Islet precursor cell (in vitro differentiated cells): ENCODE data around the gene PLEKHN1.
"Not testable (repeated sequence)": the region's sequence is repeated elsewhere in the genome, so short reads cannot be mapped to it uniquely, and the experiment has no call there.

ENCODE experiments used
- DNase-seq: peaks from one replicate; pipeline ENCODE4 v3.0.0-alpha.2; 2018

The PLEKHN1 gene

DNA sequence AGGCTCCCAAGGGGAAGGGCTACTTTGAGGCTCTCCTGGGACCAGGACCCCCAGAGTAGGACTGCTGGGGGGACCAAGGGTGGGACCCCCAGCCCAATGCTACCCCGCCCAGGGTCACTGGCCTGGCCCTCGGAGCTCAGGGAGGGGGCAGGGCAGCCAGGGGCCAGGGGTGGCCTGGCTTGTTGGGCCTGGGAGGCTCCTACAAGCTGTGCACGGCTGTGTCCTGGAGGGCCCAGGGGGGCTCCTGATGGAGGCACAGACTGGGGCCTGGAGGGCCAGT, 31.4 kb downstream of the PLEKHN1 start:
- DNase-seq: no peak

DNA sequence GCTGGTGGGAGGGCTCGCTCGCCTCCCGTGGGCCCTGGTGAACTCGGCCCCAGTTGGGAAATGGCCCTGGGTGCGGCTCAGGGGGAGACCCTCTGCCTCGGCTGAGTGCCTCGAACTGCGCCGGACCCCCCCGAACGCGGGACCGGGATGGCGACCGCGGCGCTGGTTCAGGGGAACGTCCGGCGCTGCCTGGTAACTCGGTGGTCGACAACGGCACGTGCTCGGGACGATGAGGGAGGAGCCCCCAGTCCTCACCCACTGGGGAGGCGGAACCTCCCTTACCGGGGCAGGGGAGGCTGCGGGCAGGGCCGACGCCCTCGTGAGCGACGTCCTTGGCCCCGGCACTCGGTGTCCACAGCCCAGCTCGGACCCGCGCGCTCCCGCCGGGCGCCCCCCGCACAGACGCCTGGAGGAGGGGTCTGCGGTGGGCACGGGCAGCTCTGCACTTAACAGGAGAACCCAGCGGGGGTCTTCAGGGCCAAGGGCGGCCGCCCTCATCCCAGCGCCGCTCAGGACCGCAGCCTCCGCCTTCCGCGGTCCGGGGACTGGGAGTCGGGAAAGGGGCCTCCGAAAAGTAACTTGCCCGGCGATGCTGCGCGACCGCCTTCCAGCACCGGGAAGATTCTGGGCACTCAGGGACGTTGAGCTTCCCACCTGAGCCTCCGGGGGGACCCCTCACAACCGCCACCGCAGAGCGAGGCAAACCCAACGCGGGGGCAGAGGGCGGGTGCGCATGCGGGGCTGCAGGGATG, 31.9 kb downstream of the PLEKHN1 start:
- peak; percentile 64 for DNase-seq

- no peak for DNase-seq
These were observed 32.4 kb downstream of the PLEKHN1 start for GRCh38 chr1:998745-998994.

- DNase-seq: peak; percentile 72
These were observed 32.9 kb downstream of the PLEKHN1 start for GRCh38 chr1:998995-999724.

DNA sequence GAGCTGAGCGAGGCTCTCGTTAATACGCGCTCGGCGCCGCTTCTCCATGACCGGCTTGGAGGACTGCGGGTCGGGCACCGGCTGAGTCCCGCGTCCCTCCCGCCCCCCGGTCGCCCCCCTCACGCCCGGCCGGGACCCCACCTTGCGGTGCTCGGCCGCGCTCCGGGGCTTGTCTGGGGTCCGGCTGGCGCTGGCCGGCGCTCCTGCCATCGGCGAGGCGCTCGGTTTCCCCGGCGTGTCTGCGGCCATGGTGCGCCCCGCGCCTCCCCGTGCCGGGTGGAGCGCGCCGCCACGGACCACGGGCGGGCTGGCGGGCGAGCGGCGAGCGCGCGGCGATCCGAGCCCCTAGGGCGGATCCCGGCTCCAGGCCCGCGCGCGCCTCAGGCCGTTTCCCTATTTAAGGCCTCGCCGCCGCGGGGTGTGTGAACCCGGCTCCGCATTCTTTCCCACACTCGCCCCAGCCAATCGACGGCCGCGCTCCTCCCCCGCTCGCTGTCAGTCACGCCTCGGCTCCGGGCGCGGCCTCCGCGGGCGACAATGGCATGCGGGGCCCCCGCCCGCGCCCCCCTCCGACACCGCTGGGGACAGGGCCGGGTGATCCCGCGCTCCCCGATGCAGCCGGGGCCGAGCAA, 33.6 kb downstream of the PLEKHN1 start, which contains the start of gene HES4:
HES4 (minus strand) TSS at position 373 of the 632 bp plus-strand sequence; CDS start at position 249, 124 bp downstream.
- DNase-seq: peak; percentile 95

DNA sequence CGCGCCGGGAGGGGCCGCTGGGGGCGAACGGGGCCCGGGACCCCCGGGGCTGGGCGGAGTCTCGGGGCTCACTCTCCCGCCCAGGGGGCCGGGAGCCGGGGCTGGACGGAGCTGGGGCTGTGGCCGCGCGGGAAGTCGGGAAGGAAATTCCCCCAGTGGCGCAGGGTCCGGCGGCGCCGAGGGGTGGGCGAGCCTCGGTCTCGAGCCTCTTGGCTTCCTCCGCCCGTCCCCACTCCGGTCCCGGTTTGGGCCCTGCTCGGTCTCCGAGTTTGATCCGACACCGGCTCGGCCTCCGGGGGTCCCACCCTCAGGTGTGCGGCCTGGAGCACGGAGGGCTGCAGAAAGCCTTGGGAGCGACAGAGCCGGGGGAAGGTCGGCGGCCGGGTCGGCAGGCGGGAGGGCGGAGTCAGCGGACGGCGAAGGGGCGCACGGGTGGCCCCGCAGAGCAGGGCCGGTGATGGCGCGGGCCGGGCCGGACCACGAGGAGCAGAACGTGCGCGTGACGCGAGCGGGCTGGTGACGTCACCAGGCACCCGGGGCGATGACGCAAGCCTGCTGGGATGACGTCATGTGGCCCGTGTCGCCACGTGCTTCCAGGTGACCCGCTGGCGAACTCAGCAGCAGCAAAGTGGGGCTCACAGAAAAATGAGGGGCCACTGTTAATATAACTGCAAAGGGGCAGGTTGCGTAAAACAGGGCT, 34.2 kb downstream of the PLEKHN1 start:
- peak; percentile 83 for DNase-seq

DNA sequence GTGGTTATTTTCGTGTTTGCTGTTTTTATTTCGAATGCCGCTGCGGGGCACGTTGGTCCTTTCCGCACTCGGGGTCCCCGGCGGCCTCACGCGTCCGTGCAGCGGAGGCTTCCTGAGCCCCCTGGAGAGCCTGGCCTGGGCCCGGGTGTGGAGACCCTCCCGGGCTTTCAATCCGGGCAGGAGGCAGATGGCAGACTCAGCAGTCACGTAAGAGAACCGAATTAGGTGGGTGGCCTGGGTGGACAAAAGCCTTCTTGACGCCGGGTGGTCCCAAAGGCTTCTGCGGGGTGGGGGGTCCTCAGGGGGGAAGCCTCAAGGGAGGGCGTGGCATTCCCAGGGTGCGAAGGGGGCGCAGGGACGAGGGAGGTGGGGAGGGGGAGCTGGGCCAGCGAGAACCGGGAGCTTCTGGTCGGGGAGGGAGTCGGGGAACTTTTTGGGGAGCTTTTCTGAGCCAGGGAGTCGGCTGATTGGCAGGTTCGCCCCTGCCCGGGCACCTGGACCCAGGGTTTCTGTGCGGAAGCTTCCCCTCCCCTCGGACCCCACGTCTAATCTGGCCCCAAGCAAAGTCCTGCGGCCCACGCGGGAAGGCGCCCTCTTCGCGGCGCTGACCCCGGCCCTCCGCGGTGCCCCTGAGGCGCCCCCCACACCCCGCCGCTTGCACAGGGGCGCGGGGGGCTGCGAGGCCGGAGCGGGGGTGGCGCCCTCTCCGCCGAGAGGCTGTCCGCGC, 34.9 kb downstream of the PLEKHN1 start:
- DNase-seq: peak; percentile 54

DNA sequence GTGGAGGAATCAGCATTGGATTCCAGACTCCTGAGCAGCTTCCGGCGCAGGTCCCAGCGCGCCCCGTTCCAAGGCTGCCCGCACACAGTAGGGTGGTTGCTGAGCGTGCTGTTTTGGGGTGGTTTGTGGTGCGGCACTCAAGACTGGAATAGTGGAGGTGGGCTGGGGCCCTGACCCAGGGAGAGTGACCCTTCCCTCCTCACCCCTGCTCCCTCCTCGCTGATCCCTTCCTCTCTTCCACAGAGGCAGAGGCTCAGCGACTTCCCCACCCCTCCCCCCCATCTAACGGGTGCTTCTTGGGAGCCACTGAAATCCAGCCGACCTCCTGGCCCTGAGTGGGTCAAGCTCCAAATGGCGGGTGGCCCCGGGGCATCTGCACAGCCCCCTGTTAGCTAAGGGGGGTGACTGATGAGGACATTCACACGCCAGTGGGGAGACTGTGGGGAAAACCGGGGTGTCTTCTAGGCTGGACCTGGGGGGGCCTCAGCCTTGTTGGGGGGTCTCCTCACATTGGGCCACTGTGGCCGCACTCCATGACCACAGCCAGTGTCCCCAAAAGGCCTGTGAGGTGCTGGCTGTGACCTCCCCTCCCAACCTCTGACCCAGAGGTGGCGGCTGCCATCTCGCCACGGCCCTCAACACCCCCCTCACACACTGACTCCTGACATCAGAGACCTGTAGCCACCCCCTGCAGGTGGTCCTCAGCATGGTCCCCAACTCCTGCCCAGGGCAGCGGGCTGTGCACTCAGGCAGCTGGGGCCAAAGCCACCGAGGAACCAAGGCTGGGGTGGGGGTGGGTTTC, 37.5 kb downstream of the PLEKHN1 start:
- no peak for DNase-seq

DNA sequence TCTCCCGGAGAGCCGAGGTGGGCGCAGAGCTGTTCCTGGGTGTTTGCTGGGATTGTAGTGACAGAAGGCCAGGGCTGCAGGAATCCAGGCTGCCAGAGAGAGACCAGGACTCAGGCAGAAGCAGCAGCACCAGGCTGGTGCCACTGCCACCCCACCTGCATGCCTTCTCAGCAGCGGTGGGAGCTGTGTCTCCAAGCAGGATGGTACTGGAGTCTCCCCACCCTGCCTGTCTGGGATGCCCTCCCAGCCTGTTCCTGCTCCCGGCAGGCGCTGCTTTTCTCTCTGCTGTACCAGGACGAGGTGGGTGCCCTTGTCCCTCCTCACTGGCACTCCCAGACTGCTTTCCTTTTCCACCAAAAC, 38.1 kb downstream of the PLEKHN1 start:
- DNase-seq: peak; percentile 48

GRCh38 chr1:1004780-1005697, 38.8 kb downstream of the PLEKHN1 start:
- peak; percentile 78 for DNase-seq

DNA sequence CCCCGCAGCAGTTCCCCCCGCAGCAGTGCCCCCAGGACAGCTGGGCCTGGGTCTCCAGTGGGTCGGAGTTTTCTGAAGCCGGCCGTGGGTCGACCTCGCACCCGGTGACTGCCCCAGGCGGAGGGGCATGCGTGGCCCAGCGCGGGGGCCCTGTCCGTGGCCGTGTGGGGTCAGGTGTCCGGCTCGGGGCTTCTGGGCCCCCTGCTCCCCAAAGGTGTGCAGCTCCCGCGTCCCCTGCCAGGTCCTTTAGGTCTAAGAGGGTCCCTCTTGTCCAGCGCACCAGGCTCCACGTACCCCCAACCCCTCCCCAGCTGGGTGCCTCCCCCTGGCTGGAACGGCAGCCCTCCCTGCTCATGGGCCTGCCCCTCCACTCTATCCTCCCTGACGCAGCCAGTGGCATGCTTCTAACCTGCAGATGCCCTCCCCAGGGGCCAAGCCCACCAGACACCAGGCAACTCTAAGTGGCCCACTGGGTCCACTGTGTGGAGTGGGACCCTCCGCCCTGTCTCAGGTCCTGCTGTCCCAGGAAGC, 39.6 kb downstream of the PLEKHN1 start:
- peak; percentile 47 for DNase-seq

- DNase-seq: peak; percentile 82
These were observed 40.2 kb downstream of the PLEKHN1 start for GRCh38 chr1:1006305-1007159.

DNA sequence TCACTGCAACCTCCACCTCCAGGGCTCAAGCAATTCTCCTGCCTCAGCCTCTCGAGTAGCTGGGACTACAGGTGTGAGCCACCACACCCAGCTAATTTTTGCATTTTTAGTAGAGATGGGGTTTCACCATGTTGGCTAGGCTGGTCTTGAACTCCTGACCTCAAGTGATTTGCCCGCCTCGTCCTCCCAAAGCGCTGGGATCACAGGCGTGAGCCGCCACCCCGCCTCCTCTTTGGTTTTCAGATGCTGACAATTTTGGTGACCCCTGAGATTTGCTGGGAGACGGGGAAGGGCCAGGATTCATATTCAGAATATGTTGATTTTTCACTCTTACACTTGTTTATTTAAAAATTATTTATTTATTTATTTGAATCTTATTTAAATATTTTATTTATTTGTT, 43.8 kb downstream of the PLEKHN1 start:
- not testable (repeated sequence) for DNase-seq

- no peak for DNase-seq
These were observed 45.2 kb downstream of the PLEKHN1 start for GRCh38 chr1:1011396-1011949.

DNA sequence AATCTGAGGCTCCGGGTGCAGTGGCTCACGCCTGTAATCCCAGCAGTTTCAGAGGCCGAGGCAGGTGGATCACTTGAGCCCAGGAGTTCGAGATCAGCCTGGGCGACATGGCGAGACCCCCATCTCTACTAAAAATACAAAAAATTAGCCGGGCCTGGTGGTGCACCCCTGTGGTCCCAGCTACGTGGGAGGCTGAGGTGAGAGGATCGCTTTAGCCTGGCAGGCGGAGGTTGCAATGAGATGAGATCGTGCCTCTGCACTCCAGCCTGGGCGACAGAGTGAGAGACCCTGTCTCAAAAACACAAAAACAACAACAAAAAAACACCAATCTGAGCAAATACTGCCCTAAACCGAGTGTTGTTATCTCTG, 46.4 kb downstream of the PLEKHN1 start:
- DNase-seq: not testable (repeated sequence)

DNA sequence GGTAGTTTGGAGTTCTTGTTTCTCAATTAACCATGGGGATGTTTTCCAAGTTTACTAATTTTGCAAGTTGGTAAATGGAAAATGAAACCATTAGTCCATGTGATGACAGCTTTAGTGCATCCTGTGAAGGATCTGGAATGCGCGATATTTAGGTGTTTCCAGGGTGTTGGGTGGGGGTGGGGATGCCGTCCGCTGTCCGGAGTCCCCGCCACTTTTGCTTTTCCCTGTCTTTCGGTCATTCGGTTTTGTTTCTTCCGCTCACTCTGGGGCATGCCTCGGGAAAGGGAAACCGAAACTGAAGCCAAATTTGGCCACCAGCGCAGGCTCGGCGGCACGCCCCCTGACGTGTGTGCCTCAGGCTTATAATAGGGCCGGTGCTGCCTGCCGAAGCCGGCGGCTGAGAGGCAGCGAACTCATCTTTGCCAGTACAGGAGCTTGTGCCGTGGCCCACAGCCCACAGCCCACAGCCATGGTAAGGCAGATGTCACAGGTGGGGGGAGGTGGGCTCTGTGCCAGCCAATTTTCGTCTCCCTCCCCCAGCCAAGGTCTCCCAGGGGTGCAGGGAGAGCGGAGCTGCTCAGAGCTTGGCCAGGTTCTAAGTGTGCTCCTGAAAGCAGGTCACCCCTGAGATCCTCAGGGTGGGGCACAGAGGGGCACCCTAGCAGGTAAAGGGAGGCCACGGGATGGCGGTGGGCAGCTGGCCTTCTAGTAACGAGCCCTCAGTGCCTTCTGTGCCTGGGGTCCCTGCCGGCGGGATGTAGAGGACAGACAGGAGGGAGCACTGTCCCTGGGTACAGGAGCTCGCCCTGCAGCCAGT, 47.0 kb downstream of the PLEKHN1 start, which contains the start of gene ISG15:
ISG15 (plus strand) TSS at position 393 of the 817 bp plus-strand sequence; CDS start at position 470, 77 bp downstream.
- peak; percentile 90 for DNase-seq

DNA sequence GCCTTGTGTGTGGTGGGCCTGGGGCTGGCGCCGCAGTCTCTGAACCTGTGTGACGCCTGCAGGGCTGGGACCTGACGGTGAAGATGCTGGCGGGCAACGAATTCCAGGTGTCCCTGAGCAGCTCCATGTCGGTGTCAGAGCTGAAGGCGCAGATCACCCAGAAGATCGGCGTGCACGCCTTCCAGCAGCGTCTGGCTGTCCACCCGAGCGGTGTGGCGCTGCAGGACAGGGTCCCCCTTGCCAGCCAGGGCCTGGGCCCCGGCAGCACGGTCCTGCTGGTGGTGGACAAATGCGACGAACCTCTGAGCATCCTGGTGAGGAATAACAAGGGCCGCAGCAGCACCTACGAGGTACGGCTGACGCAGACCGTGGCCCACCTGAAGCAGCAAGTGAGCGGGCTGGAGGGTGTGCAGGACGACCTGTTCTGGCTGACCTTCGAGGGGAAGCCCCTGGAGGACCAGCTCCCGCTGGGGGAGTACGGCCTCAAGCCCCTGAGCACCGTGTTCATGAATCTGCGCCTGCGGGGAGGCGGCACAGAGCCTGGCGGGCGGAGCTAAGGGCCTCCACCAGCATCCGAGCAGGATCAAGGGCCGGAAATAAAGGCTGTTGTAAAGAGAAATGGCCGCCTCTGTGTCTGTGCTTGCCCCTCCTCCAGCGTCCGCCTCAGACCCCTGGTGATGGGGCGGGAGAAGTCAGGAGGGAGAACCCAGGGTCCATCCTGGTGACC, 47.8 kb downstream of the PLEKHN1 start:
- DNase-seq: peak; percentile 71
